Head of caudate nucleus (tissue), 42 donors: ENCODE measurements around the gene COL11A2.

Experiments used
- DNase-seq, 42 donors: peaks; one replicate each; pipeline versions ENCODE4 v3.0.0 to v3.0.0-alpha.2; 2020 to 2021; ENCODE audit warnings: mixed read lengths in 7 of 42
- intact Hi-C: fragments of 100-400 bp; cut with DNase I; formaldehyde crosslinking; loops from one replicate; pipeline ENCODE4 v1.15.0; 2022

Gene COL11A2

GRCh38 chr6:33198853-33199436 is 6.7 kb upstream of the COL11A2 start:
- intact Hi-C loops, result loop anchor here (5.0 kb wide), 1 partner anchor 37 kb away; no protein-coding TSS in a partner anchor

GRCh38 chr6:33198159-33198852 is 6.0 kb upstream of the COL11A2 start:
- no peak for DNase-seq
- intact Hi-C loops, result loop anchor here (5.0 kb wide), 1 partner anchor 36 kb away; no protein-coding TSS in a partner anchor

More at GRCh38 chr6:33198853-33199436, 6.7 kb upstream of the COL11A2 start:
- DNase-seq, result no peak

GRCh38 chr6:33197431-33198048 is 5.3 kb upstream of the COL11A2 start:
- peak in 23 of 42 donors; percentile 22 to 78 (median 49) for DNase-seq
- intact Hi-C loops, result loop anchor here (5.0 kb wide), 1 partner anchor 35 kb away; no protein-coding TSS in a partner anchor

DNA sequence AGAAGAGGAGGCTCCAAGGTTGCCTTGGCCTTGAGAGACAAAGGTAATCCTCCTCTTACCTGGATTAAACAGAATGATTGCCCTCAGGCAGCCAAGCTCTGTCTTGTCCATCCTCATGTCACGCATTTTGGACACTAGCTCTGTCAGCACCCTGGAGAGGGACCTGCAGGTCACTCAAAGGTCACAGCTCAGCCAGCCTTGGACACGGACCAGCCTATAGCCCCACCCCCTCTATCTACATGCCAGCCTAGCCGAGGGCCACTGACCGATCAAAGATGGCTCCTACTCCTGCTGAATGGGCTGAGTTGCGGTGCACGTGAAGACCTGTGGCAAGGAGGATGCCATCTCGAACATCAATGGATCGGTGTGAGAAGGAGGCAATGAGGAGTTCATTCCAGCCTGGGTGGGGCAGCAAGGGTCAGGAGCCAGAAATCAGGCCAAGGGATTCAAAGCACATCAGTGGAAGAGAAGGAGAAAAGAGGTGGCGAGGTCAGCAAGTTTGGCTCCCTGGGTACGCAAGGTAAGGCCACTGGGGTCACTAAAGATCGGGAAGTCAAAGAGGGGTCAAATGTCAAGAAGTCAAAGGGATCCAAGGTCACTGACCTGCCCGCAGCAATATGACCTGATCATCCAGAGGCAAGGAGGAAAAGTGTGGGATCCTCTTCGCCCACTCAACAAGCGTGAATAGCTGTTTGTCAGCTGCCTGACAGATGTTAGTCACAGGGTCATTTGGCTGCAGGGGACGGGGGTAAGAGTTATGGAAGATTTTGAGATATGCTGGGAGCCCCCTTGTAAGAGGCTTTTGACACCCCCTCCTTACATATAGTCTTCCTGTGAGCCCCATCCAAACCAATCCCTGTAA is 3.3 kb upstream of the COL11A2 start:
- DNase-seq, result no peak
- intact Hi-C loops, result loop anchor here (5.0 kb wide), 1 partner anchor 33 kb away; no protein-coding TSS in a partner anchor

- intact Hi-C loops, result no loop called here
- no peak for DNase-seq
Measured at GRCh38 chr6:33194431-33194979, 2.2 kb upstream of the COL11A2 start.

DNA sequence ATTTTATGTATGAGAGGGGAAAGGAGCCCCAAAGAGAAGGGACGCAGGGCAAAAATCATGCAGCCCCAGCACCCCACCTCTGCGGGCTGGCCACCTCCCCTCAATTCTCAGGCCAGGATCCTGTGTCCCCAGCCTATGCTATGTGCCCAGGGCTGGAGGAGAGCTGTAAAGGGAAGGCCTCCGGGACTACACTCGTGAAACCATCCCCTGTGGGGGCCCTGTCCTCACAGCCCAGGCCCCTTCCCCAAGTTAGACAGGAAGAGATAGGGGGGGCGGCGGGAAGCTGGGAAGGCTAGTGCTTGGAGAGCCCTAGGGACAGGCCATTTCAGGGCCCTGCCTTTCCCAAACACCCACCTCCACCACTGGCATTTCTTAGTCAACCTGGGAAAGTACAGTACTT is 1.4 kb upstream of the COL11A2 start:
- intact Hi-C loops, result no loop called here
- peak in 3 of 42 donors; percentile 13 to 49 (median 36) for DNase-seq

- peak; percentile 61 to 92 (median 82) for DNase-seq
- intact Hi-C loops, result no loop called here
Measured at GRCh38 chr6:33192671-33193602, 670 bp upstream of the COL11A2 start.

DNA sequence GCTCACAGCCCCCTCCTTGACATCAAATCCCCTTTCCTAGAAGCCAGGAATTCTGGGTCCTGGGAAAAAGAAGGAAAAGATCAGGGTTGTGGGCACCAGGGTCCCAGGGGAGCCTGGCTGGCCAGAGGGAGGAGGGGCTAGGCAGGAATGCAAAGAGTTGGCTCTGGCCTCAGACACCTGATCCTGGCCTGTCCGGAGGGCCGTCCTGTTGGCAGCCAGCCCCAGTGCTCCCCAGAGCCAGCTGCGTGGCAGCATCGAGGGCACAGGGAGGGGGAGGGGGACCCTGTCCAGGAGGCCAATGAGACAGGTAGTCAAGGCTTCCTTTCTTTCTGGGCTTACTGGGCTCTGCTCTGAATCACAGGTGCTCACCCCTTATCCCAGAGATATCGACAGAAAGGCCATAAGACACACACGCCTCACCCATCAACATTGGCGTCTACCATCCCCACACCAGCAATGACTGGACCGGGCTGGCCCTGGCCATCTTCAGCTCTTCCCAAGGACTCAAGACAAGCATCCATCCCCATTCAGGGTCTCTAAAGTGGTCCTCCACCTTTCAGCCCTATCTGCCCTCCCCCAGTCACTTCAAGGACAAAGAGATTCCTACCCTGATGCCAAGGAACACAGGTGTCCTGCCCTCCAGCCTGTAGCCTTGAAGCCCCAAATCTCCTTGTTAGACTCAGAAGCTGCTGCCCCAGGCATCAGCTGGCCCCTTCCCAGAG is 723 bp downstream of the COL11A2 start:
- intact Hi-C loops, result no loop called here
- DNase-seq, result no peak

DNA sequence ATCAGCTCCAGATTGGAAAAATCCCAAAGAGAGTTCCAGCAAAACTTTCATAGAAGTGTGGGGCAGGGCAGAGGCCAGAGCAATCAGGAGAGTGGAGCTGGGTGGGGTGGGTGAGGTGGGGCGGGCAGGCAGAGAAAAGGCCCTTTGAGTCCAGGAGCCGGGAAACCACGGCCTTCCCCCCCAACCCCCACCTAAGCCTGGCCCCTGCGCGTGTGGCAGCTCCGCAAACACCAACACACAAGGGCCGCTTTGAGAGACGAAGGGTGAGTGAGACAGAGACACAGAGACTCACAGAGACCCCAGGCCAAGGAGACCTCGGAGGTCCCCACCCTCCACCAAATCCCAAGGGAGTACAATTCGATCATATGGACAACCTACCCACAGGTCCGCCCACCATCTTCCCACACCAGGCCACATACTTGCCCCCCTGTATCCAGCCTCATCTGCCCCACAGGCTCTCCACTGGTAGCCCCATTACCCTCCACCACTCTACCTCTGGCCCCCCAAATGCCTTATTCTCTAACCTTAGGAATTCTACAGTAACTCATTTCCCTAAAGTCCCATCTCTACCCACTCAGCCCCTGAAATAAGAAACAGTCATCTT is 1.7 kb downstream of the COL11A2 start:
- DNase-seq, result peak in 1 of 42 donors; percentile 47
- intact Hi-C loops, result no loop called here

DNA sequence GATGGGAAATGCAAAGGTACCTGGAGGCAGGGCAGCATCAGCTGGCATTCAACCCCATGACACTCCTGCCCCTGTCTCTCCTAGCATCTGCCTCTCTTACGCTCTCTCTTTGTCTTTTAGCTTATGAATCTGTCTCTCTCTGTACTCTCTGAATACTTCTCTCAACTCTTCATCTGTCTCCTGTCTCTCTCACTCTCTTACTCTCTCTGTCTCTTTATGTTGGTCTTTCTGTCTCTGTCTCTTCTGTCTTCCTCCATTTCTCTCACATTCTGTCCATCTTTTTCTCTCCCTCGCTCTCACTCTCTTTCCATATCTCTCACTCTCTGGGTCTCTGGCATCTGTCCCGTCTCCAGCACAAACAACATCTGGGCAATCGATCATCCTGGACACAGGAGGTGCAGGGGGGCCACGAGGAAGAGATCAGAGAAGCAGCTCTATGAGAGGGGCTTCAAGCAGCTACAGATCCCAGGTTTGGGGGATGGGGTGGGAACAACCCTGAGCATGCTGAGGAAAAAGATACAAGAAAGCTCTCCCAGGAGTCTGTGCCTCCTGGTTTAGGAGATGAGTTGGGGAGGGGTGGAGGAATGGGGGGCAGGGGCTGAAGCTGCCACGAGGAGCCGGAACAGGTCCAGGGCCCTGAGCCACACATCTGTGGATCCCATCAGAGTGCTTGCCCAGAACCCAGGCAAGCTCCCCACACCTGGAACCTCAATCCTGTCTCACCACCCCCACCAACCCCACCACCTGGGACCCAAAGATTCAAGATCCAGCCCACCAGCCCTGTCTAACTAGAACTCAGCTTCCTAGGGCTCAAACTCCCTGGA is 2.4 kb downstream of the COL11A2 start:
- intact Hi-C loops, result no loop called here
- no peak for DNase-seq

- intact Hi-C loops, result no loop called here
- DNase-seq, result no peak
Measured at GRCh38 chr6:33189164-33189563, 3.1 kb downstream of the COL11A2 start.

GRCh38 chr6:33187809-33188208 is 4.5 kb downstream of the COL11A2 start:
- intact Hi-C loops, result no loop called here
- no peak for DNase-seq

- DNase-seq, result no peak
- intact Hi-C loops, result no loop called here
Measured at GRCh38 chr6:33185654-33186187, 6.5 kb downstream of the COL11A2 start.

- intact Hi-C loops, result no loop called here
- DNase-seq, result no peak
Measured at GRCh38 chr6:33185190-33185589, 7.1 kb downstream of the COL11A2 start.

DNA sequence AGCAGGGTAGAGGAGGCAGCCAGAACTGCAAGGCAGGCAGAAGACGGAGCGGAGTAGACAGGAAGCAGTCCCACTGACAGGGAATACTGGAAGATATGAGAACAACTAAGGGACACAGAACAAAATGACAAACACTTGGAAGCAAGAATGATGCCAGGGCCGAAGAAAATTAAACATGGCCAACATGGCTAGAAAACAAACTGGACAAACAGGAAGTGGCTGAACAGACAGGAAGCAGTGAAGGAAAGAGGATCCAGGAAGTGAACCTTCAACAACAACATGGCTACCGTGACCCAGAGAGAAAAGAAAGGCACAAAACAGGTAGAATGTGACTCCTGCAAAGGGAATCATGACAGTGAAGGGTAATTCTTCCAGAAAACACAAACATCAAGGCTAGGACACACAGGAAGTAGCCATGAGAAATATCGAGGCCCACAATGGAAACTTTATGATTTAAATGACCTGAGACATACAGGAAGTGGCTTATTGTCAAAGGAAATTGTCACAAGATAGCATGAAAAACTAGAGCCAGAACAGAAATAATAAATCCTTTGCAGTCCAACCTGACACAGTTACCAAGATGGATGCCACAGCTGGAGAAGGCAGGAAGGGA is 9.1 kb downstream of the COL11A2 start:
- DNase-seq, result no peak
- intact Hi-C loops, result no loop called here
